Measurements from ENCODE around the gene PNPLA6.
A peak's percentile ranks its signal among the peaks of the same experiment; 100 is the strongest.
"Not testable (repeated sequence)": the region's sequence is repeated elsewhere in the genome, so short reads cannot be mapped to it uniquely, and the experiment has no call there.

PNPLA6 gene

DNA sequence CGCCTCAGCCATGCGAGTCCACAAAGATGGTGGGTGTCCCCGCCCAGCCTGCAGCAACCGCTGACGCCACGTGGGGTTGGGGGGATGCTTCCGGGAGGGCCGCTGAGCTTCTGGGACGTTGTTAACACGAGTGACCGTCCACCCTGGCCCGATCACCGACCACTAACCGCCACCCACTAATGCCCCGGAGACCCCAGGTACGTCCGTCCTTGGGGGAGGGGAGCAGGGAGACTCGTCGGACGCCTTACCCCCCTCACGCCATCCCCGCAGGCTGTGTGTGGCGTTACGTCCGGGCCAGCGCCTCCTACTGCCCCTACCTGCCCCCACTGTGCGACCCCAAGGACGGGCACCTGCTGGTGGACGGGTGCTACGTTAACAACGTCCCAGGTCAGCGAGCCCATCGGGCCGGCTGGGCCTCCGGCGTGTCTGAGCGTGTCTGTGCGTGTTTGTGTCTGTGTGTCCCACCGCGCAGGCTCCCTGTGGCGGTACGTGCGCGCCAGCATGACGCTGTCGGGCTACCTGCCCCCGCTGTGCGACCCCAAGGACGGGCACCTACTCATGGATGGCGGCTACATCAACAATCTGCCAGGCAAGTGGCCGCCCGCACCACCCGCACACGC is 21.3 kb downstream of the PNPLA6 start:
- no peak for DNase-seq

DNA sequence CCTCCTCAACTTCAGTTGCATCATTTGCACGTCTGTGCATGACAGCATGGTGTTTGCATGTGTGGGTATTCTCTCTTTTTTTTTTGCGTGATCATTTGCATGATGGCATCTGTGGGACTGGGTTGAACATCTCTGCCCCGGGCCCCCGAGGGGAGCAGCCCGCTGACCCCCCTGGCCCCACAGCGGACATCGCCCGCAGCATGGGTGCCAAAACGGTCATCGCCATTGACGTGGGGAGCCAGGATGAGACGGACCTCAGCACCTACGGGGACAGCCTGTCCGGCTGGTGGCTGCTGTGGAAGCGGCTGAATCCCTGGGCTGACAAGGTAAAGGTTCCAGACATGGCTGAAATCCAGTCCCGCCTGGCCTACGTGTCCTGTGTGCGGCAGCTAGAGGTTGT is 23.1 kb downstream of the PNPLA6 start:
- DNase-seq, result no peak

DNA sequence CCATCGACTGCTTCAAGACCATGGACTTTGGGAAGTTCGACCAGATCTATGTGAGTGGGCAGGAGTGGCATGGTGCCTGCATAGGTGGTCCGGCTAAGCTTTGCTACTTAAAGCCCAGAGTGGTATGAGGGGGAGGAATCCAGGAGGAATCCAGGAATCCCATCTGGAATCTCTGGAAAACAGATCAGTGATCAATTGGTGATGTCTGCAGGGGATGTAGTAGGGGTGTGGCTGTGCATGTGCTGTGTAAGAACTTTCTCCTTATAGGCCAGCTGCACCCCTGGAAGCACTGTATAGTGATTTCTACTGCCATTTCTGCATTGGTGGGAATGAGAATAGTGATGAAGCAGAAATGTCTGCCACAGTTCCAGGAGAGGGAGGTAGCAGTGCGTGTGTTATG is 23.6 kb downstream of the PNPLA6 start:
- DNase-seq, result no peak

DNA sequence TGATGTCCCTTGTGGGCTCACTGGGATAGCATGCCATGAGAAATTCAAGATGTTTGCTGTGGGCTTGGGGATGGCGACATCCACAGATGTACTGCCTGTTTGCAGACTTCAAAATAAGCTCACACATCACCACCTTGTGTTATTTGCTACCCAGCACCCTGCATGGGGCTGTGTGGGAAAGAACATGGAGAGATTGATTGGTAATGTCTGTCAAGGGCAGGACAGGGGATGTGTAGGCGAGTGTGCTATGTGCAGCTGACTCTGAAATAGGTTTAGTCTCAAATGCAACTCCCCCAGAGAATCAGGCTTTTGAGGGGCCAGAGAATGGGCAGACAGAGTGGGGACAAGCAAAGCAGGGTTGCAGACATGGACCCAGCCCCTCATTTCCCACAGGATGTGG is 24.7 kb downstream of the PNPLA6 start:
- no peak for DNase-seq

DNA sequence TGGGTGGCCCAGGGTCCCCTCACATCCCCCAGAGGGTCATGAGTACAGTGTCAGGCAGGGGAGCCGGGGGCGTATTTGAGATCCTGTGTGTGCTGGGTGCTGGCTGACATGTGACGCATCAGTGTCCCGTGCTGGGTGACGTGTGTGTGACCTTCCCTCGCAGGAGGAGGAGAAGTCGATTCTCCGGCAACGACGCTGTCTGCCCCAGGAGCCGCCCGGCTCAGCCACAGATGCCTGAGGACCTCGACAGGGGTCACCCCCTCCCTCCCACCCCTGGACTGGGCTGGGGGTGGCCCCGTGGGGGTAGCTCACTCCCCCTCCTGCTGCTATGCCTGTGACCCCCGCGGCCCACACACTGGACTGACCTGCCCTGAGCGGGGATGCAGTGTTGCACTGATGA is 25.8 kb downstream of the PNPLA6 start:
- no peak for DNase-seq

DNA sequence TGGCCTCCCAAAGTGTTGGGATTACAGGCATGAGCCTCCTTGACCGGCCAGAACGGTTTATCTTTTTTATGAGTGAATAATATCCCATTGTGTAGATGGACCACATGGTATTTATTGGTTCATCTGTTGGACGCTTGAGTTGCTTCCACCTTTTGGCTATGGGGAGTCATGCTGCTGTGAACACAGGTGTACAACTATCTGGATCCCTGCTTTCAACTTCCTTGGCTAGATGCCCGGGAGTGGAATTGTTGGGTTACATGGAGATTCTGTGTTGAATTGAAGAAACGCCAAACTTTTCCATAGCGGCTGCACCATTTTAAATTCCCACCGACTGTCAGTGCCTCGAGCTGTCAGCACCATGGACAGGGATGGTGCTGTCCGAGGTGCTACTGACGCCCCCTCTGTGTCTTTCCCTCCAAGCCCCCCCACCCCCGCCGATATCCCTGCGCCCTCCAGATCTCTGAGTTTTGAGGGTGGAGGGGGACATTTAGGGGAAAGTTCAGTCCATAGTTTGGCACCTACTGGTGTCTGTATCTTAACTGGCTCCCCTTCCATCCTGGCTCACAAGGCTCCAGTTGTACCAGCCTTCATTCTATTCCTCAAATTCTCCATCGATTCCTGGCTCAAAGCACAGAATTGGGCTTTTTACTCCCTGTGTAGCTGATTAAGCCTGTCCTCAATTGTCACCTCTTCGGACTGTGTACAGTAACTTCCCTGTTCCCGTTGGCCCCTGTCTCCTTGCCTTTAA is 27.3 kb downstream of the PNPLA6 start:
- DNase-seq, result no peak

DNA sequence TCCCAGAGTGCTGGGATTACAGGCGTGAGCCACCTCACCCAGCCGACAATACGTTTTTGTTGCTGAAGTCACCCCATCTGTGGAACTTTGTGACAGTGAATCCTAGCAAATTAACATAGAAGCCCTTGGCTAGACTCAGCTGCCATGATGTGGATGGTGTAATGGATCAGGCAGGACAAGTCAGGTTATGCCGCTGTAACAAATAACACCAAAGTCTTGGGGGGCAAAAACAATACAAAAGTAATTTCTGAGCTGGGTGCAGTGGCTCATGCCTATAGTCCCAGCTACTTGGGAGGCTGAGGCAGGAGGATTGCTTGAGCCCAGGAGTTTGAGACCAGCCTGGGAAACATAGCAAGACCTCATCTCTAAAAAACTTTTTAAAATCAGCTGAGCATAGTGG is 29.3 kb downstream of the PNPLA6 start:
- no peak for DNase-seq

DNA sequence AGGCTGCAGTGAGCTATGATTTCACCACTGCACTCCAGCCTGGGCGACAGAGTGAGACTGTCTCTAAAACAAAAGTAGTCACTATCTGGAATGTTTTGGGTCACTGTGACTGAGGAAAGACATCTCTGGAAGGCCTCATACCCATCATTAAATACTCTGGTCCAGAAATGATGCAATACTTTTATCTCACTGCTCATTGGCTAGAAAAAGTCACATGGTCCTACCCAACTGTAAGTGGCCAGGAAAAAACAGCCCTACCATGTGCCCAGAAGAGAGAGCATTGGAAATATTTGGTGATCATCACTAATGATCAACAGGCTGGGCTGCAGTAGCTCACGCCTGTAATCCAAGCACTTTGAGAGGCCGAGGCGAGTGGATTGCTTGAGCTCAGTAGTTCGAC is 29.8 kb downstream of the PNPLA6 start:
- DNase-seq, result no peak

DNA sequence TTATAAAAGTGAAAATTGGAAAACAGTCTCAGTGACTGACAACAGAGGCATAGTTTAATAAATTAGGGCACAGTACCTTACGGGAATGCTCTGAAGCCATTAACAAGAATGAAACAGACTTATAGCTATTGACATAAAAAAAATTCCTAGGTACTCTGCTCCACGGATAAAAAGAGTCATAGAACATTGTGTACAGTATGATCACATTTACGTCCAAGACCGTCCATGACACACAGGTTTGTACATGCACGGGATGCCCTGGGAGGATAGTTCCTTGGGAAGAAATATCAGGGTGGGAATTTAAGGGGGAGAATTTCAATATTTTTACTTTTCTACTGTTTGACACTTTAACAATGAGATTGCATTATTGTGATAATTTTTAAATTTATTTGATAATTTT is 35.2 kb downstream of the PNPLA6 start:
- DNase-seq, result no peak

DNA sequence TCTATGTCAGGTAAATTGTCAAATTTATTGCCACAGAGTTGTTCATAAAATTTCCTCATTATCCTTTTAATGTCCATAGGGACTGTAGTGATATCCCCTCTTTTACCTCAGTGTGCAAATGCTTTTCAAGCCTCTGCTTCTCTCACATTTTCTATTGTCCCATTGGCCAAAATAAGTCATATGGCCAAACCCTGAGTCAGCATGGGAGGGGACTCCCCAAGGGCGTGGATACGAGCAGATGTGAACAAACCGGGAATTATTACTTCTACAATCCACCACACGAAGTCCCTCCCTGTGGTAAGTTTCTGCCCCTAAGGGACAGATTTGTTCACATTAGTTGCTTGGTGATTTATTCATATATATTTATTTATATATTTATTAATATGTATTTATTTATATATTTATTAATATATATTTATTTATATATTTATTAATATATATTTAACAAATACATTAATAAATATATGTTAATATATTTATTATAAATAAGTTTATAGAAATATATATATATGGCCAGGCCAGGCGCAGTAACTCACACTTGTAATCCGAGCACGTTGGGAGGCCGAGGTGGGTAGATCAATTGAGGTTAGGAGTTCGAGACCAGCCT is 40.0 kb downstream of the PNPLA6 start:
- DNase-seq, result no peak

DNA sequence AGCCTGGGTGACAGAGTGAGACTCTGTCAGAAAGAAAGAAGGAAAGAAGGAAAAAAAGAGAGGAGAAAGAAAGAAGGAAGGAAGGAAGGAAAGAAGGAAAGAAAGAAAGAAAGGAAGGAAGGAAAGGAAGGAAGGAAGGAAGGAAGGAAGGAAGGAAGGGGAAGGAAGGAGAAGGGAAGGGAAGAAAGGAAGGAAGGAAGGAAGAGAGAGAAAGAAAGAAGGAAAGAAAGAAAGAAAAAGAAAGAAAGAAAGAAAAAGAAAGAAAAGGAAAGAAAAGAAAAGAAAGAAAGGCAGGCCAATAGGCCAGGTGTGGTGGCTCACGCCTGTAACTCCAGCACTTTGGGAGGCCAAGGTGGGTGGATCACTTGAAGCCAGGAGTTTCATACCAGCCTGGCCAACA is 41.9 kb downstream of the PNPLA6 start:
- DNase-seq, result not testable (repeated sequence)

DNA sequence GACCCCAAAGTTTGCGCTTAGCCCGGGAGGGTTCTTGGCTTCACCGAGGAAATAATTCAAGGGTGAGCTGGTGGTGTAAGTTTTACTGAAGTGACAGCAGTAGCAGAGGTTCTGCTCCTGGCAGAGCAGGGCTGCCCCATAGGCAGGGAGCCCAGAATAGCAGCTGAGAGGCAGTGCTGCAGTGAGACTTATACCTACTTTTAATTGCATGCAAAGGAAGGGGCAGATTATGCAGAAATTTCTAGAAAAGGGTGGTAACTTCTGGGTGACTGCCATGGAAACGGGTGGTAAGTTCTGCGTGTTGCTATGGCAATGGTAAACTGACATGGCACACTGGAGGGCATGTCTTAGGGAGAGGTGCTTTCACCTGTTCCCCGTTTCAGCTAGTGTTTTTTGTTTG is 42.6 kb downstream of the PNPLA6 start:
- no peak for DNase-seq

DNA sequence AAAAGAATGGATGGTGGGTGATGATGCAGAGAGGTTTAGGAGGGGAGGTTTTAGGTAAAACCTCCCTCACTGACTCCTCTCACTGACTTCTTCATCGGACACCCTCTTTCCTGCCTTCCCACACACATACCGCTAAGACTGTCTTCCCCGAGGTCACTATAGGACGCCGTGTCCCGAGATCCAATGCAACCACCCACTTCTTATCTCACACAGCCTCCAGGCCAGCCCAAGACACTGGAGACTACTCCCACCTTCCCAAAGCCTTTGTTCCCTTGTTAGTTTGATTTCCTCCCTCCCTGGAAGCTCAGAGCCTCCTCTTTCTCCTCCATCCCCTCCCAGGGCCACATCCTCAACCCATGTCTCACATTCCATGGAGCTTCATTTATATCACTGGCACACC is 43.7 kb downstream of the PNPLA6 start:
- DNase-seq, result no peak

DNA sequence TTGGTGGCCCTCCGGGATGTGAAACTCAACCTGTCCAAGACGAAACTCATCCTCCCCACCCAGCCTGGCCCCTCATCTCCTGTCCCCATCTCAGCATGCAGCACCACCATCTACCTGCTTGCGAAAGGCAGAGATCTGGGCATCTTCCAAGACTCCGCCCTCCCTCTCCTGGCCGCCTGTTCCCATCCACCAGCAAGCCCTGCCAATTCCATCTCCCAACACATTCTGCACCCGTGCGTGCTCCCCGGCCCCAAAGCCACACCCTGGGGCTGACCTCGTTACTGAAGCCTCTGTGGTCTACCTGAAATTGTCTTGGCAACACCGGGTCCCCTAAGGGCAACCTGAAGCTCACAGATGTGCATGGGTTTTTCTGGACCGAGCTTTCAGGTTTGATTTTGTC is 46.9 kb downstream of the PNPLA6 start:
- DNase-seq, result no peak

DNA sequence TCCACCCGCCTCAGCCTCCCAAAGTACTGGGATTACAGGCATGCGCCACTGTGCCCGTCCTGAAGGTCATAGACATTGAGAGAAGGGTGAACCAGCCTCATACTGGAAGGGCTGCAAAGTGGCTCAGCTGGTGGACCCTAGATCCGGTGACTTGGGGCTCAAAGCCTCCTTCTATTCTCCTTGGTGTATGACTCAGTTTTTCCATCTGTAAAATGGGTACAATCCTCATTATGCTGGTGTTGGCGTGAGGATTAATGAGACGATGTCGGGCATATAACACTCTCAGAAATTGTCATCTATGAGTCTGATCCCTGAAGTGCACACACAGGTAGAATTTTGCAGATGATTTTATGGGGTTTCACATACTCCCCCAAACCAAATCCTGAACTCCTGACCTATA is 54.3 kb downstream of the PNPLA6 start:
- no peak for DNase-seq

DNA sequence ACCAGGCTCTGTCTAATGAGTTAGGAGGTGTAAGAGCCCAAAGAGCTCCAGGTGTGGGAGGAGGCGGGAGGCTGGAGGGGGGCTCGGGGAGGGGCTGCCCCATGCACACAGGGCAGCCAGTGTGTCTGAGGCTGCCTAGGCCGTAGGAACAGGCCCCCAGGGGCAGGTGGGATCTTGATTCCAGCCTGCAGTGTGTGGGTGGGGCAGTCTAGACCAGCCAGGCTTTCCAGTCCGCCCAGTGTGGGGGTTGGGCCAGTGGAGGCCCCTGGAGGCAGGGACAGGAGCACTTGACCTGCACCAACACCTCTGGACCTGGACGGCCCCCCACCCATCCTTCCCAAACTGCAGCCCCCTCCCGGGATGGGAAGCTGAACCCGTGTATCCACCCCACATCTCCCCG is 54.7 kb downstream of the PNPLA6 start:
- DNase-seq, result no peak

DNA sequence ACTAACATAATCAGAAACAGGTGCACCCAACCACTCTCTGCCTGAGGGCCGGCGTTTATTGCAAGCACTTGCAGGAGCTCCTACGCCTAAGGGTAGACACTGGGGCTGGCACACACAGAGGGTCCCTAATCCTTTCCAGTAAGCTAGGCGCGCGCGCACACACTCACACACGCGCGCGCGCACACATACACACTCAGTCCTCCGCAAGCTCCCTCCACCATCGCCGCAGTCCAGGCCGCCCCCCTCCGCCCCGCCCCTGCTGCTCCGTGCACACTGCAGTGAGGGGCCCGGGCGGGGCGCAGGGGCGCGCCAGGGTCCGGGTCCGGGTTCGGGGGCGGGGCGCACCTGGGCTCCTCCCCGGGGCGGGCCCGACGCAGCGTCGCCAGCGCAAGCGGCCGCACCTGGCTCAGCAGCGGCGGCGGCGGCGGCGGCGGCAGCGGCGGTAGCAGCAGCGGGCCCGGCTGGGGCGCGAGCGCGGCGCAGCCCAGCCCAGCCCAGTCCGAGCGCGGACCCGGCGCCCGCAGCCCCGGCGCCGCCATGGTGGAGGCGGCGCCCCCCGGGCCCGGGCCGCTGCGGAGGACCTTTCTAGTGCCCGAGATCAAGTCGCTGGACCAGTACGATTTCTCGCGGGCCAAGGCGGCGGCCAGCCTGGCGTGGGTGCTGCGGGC is 60.1 kb downstream of the PNPLA6 start, which contains the start of gene CAMSAP3:
TSS of gene CAMSAP3 (plus strand) at position 398 of the 668 bp plus-strand sequence. CDS start at position 538, 140 bp downstream.
- DNase-seq, result peak in 1 of 14 donors; percentile 55

DNA sequence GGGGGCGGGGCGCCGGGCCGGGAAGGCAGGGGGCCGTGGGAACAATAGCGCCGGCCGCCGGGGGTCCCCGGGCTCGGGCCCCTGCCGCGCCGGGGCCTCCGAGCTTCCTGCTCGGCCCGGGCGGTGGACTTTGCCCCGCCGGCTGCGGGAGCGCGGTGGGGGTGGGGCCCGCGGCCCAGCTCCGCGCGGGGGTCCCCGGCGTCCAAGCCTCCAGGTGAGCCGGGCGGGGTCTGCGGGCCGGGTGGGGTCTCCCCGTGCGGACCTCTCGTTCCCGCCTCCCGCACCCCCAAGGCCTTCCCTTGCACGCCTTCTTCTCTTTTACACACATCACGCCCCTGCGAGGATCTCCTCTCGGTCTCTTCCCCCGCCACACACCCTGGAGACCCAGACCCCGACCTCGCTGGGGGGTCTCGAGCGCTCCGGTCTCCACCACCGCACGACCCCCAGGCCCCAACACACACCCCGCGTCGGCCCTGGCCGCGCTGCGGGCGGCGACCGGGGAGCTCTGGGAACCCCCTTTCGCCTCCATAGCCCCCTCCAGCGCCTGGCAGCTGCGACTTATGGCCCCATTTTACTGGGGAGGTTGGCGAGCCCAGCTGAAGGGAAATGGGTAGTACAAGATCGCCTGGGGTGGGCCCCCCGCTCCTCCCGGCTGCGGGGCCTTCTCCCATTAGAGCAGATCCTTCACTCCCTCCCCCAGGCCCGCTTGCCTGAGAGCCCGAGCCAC is 60.9 kb downstream of the PNPLA6 start:
- DNase-seq, result no peak

DNA sequence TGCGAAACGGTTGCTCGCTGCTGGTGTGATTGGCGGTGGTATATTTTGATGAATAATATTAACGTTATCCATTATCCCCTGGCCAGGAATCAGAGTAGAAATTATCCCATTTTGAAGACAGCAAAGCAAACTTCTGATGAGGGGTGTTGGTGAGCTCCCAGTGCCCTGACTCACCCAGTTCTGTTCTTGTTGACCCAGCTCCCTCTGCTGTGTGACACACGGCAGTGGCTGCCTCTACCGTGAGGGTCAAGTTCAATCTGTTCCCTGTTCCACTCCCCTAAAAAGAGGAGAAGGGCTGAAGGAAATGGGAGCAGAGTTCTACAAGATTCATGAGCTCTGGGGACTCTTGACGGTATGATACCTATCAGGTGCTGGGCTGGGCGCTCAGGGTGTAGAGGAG is 62.2 kb downstream of the PNPLA6 start:
- no peak for DNase-seq

DNA sequence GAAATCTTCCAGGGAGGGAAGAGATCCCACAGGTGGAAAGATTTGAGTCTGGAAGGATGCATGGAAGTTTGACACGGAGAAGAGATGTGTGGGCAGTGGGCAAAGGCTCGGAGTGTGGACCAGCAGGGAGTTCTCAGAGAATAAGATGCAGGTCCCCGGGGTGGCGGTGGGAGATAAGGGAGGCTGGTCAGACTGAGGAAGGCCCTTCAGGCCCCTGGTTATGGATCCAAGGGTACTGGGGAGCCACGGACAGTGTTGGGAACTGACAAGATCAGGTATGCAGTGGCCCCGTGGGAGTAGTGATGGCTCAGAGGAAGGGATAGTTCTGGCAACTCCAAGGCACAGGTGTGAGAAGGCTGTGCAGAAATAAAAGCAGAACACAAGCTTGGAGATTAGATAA is 62.7 kb downstream of the PNPLA6 start:
- DNase-seq, result no peak

DNA sequence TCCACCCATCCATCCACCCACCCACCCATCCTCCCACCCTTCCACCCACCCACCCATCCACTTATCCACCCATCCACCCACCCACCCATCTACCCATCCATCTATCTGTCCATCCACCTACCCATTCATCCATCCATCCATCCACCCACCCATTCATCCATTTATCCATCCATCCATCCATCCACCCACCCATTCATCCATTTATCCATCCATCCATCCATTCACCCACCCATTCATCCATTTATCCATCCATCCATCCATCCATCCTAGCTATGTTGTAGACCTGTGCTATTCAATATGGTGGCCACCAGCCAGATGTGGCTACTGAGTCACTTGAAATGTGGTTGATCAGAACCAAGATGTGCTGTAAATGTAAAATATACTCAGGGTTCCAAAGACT is 65.2 kb downstream of the PNPLA6 start:
- no peak for DNase-seq

DNA sequence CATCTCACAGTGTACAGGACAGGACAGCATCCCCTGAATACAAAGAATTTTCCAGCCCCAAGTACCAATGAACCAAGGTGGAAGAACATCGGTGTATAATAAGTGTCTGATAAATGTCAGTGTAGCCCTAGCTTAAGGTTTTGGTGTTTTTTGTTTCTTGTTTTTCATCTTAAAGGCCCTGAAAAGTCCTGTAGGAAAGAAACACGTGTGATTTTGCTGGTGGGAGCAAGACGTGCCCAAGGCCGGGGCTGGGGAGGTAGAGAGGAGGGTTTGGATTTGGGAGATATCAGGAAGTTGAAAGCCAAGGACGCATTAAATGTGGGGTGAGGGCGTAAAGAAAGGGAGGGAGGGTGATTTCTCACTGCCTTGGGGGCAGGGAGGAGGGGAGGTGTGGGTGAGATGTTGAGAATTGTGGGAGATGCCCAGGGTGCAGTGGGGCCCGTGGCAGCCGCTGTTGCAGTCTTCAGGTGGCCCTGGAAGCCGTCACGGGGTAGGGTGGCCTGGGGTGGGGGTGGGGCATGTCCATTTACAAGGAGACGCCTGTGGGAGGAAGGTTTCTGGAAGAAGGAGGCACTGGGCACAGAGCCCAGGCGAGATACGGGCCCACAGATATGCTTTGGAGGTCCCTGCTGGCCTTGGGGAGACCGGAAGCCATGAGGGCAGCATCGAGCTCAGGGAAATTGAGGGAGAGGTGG is 66.9 kb downstream of the PNPLA6 start:
- no peak for DNase-seq

Measured in C1 segment of cervical spinal cord (tissue), 14 donors.